HG03097 (cell line): ENCODE results near the gene LAMA4.
"Not testable (repeated sequence)": the region's sequence is repeated elsewhere in the genome, so short reads cannot be mapped to it uniquely, and the experiment has no call there.

Source experiments
- ATAC-seq: cut with Tn5 transposase; IDR thresholded peaks from one replicate; pipeline ENCODE4 v1.9.1; 2021; ENCODE audit not compliant: unreplicated experiment, low FRiP score

Gene LAMA4

DNA sequence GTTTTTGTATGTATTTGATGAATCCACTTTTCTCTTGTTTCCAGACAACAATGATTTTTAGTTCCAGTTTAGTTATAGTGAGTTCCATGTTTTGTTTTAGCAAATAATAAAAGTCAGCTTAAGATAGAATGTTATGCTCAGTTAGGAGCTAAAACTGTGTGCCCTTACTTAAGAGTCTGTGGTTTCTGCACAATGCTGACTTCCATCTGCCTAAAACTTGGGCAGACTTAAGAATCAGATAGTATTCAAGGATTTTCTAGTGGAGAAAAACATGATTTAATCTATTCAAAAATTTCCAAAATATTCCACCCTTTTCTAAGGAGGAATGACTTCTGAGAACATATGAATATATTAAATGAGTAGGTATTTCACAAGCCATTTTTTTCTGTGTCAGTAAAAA lies 32.8 kb downstream of the LAMA4 start:
- no peak for ATAC-seq

DNA sequence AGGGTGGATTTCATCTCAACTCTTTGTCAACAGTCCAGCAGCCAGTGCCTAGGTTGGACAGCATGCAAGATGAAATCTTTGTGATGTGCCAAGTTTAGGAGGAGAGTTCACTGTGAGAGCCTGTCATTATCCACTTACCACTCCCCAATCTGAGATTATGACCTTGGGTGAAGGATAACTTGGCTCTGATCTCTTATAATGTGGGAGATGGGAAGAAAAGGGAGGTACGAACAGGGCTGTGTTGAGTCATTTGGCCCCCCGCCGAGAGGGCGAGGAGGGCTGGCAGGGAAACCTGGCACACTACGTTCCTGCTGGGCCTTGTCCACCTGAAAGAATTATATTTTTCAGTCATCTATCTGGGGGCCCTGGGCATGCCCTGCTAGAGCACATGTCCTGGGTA lies 35.8 kb downstream of the LAMA4 start:
- no peak for ATAC-seq

DNA sequence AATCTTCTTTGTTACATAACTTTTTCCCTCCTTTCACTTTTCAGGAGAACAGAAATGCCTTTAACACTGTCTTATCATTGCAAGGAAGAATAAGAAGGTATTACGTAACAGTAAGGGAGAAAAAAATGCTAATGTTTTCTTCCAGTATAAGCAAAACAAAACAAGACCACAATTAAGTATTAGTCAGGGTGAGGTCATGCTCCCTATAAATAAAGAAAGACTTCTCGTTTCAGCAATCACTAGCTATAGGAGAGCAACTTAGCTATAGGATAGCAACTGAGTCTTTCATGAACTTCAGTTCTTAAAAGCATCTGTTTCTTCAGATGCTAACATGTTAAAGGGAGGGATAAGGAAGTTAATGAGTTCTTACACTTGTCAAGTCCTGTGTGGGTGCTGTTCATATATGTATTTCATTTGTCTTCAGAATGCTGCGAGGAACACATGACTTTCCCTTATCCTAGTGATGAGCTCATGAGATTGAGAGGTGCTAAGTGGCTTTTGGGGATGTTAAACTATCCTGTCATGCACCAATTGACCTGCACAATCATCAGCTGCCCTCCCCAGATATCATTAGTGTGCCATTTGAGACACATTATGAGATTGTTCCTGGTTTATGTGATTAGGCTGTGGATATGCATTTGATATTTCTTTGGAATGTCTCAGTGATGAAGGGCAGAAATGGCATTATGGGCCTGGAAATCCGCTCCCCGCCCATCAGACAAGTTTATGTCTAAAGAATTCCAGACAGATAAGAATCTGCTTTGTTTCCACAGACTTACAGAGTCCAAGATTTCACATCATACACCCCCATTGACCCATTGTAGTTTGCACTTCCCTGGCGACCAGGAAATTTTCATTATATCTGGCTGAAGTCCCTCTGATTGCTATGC lies 37.5 kb downstream of the LAMA4 start:
- no peak for ATAC-seq

DNA sequence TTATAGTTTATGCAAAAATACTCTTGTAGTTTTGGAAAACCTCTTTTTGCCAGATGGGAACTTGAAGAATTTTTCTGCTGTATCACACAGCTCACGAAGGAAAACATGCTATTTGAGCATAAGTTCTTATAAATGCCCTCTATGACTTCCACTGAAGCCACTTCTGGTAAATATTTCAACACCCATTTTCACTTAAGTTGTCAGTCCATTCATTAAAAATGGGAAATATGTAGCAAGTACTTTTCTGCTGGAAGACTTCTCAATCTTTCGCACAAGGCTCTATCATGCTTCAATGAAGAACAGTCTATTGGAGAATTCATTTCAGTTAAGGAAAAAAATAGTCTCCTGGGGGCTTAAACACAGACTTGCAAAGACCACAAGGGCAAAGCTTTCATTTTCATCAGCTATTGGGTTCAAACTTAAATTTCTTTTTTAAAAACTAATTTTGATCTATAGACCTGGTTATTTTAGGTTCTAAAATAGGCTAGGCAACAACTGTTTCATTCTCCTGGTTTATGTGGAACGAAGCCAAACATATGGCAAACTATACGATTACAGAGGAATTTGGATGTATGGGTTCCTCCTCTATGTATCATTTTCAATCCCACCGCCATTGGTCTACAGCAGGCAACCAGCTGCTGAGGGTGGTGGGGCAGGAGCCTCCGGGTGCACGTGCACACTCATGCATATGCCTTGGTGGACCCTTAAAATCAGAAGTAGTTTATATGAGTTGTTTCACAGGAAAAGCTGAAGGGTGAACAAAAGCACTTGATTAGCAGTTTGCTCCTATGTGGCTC lies 38.7 kb downstream of the LAMA4 start:
- ATAC-seq, result no peak

DNA sequence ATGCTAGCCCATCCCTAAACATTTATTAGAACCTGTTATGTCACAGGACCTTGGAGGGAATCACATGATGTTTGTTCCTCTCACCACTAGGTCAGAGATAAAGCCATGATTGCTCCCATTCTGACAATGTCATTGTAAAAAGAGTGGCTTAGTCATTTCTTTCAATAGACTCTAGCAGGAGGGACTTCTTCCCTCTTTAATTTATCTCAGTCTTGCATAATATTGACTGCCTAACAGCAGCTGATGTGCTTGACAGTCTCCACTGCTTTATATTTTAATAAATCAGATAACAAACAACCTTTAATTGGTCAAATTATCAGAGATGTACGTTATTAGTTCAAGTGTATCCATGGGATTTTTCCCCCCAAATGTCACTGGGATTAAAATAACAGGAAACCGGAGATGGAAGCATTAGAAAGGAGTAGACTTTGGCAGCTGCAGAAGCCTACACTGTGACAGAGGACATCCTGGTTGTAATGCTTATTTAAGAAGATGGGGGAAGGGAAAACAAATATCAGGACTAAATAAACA lies 39.6 kb downstream of the LAMA4 start:
- ATAC-seq, result no peak

DNA sequence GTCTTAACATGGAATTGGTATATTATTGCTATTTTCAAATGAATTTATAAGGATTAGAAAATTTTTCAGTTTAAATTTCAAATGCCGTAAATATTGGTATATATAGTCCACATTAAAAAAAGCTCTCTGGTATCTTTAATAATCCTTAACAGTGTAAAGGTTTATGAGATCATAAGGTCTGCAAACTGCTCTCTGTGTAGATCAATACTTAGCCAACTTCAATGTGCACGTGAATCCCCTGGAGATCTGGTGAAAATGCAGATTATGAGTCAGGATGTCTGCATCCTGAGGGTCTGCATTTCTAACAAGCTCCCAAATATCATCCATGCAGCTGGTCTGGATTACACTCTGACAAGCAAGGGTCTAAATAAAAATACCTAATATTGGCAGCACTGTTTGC lies 43.5 kb downstream of the LAMA4 start:
- no peak for ATAC-seq

DNA sequence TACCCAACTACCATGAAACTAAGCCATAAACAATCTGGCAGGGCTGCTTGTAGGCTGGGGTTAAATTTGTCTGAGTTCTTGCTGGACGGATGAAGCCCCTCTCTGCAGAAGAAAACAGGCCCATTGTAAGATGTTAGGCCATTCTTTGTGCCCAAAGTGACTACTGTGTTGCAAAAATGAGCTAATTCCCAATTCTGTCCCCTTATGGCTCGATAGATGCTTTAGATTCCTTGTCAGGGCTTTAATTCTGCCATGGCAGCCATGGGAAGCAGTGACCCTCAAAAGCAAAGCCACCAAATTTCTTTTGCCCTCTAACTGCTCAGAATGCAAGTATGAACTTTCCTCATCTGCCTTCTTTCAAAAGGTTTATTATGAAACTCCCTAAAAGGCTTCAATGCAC lies 45.2 kb downstream of the LAMA4 start:
- no peak for ATAC-seq

DNA sequence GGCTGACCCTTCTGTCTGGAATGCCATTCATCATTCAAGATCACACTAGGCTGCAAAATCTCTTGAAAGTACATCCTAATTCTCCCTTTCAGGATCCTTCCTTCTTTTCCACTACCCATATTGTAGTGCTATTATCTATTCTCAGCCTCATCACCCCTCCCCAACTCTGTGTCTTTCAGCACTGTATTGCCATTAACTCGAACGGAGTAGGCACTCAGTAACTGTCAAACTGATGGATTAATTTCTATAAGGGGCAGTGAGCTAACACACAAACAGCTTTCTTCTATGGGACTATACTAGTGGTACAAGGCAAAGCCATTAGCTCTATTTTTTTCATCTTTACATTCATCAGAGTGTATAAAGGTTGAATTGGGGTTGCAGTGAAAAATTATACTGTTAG lies 46.6 kb downstream of the LAMA4 start:
- no peak for ATAC-seq

DNA sequence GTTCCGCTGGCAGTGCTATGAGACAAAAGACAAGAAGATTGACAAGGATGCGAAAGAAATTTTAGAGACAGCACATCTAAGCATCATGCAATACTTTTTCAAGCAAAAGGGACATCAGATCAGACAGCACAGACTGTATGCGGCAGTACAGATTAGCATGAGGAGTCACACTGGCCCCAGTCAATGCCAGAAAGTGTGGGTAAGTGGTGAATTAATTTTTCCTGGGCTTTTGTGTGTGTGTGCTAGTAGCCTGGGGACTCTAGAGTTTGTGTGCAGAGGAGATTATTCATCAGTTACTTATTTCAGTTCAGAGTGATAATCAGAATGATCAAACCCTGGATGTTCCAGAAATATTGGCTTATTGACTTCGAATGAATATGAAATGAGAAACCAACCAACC lies 47.2 kb downstream of the LAMA4 start:
- no peak for ATAC-seq

DNA sequence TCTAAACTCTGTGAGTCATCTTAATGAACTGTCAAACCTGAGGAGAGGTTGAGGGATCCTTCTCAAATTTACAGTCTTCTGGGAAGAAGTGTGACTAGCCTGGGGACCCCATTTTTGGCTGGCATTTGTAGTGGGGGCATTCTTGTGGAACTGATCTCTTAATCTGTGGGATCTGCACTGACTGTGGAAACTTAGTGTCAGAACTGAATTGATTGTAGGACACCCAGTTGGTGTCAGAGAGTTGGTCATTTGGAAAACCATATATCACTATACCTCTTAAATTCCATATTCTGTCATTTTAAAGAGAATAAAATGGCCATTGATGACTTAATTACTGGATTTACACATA lies 48.3 kb downstream of the LAMA4 start:
- ATAC-seq, result no peak

DNA sequence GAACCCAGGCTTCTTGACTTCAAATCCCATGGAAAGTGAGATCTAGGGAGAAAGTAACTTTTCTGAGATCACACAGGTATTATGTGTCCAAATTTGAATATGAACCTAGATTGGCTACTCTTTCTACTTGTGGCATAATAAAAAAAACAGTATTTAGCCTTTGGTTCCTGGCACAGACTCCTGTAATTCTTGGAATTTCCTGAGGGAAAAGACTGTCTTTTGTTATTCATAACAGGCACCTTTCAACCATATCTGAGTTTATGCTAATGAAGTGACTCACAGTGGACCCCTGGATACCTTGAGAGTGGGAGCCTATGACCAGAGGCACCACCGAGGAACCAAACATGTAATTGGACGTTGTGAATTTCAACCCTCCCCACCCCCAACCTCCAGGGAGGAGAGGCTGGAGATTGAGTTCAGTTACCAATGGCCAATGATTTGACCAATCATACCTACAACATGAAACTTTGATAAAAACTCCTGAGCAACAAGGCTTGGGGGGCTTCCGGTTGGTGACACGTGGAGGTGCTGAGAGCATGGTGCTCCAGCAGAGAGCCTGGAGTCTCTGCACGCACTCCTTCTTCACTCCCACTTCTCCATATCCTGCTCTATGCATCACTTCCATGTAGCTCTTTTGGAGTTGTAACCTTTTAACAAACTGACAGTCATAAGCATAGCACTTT lies 48.8 kb downstream of the LAMA4 start:
- no peak for ATAC-seq

DNA sequence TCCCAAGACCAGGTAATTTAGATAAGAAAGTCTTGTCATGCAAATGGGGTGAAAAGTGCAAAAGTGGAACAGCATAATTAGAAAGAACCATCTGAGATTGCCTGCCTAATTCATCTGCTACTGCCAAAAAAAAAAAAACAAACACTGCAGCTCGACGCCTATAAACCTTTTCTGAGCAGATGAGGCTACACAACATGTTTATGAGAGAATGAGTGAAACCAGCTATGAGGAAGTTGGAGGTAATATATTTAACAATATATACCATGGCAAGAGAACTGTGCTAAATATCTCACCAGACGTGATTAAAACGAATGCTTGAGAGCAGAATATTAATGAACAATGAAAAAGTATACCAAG lies 50.0 kb downstream of the LAMA4 start:
- no peak for ATAC-seq

DNA sequence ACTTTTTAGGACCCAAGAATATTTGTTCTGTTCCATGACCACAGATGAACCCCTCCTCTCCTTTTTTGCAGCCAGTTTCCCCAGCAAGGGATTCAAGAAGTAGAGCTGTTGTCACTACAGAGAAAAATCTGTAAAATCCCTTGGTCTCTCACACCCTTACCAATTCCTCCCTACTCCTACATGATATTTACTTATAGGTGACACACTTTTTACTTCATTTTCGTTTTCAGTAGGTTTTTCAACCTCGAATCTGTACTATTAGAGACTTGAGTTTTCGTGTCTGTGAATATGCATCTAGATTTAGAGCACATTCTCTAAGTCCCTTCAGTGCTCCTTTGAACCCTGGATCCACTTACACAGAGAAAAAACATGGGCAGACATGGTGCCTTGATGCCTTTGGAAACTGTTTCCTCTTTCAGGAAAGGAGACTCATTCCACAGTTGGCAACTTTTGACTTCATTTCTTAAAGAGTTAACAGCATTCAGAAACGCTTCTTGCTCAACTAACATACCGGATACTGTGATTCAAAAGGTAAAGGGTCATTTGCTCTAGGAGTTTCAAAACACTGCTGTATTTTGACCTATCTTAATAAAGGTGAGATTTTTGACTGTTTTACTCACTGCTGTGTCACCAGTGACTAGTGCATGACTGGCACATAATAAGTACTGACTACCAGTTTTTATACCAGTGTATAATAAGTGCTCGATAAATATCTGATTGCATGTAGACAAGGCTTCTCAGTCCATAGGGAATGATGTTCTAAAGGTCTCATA lies 50.6 kb downstream of the LAMA4 start:
- ATAC-seq, result no peak

DNA sequence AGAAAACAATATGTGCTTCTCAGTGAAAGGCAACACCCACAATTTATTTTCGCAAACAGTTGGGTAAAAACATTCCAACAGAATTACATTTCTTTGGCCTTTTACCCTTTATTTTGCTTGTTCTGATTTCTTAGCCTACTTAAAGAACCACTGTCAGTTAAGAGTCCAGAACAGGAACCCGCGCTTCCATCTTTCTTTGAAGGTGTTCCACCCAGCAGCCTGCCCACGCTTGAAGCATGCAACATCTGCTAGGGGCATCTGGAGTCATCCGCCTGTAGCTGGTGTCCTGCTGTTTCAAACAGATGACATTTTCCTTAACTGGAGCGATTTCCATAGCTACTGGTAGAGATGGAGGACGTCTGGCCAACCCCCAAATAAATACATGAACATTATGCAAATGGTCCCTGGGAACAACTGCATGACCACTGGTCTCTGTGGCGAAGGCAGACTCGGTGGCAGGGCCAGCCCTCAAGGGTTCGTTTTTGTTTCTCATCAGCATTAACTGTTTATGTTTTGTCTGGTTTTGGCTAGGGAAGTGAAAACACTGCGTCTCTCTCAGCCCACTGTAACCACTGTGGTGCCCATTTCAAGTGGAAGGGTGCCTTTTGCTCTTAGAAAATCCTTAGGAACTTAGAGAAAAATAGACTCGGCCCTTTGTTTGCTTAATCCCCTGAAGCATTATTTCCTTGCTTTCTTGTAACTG lies 51.6 kb downstream of the LAMA4 start:
- ATAC-seq, result peak; percentile 86

DNA sequence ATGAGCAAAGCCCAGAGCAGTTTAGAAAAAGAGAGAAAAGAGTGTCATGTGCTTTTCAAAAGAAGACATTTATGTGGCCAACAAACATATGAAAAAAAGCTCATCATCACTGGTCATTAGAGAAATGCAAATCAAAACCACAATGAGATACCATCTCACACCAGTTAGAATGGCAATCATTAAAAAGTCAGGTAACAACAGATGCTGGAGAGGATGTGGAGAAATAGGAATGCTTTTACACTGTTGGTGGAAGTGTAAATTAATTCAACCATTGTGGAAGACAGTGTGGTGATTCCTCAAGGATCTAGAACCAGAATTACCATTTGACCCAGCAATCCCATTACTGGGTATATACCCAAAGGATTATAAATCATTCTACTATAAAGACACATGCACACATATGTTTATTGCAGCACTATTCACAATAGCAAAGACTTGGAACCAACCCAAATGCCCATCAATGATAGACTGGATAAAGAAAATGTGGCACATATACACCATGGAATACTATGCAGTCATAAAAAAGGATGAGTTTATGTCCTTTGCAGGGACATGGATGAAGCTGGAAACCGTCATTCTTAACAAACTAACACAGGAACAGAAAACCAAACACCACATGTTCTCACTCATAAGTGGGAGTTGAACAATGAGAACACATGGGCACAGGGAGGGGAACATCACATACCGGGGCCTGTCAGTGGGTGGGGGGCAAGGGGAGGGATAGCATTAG lies 54.0 kb downstream of the LAMA4 start:
- ATAC-seq, result not testable (repeated sequence)

DNA sequence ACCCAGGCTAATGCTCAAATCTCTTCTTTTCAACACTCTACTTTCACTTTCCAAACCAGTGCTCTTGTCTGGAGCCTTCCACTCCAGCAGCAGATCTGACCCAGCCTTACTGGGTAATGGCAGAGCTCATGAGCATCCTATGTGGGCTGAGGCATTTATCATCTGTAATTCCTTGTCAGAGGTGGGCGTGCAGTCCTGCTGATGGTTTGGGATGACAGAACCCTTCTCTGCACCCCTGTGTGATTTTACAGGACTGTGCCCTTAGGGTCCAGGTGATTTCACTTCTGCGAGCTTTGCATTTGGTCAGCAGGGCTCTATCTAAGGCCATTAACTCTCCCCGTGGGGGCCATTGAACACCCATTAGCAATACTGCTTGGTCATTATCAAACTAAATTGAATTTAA lies 55.4 kb downstream of the LAMA4 start:
- ATAC-seq, result no peak

DNA sequence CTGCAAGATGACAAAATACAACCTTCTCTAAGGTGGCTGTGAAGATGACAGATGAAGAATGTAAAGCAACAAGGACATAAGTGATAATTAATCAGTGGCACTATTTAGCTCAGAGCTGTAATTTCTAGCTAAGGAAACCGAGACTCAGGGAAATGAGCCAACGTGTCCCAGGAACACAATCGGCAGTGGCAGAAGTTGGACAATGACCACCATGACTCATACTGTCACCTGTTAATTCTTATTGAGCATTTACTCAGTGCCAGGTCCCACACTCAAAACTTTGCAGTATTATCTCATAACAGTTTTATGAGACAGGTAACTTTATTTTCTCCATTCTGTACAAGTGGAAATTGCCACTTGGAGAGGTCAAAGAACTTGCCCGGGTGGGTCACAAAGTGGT lies 55.8 kb downstream of the LAMA4 start:
- no peak for ATAC-seq

DNA sequence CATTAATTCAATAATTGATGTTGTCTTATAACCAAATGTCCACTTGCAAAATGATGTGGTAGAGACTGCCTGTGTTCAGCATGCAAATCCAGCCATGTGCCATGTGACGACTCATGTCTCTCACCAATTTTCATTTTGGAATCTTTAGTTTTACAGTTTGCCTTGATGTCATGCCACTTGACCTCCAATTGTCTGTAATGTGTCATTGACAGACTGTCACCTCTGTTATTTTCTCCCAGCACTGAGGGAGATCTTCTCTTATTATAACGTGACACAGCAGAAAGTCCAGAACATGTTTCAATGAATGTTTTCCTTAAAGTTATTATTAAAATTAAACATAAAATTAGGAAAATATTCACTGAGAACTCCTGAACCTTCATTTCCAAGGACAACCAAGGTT lies 56.7 kb downstream of the LAMA4 start:
- no peak for ATAC-seq

DNA sequence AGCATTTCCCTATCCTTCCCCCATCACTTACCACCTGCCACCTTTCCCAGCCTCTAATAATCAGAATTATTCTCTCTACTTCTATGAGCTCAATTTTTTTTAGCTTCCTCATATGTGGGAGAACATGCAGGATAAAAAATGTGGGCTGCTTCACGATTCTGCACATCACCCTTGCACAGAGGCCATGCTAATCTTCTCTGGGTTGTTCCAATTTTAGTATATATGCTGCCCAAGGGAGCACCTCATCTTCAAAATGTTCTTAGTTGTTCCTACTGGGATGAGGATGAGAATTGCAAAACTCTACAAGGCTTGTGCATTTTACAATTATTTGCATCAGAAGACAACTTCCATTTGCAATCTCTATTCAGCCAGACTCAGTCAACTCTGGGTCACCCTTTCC lies 58.1 kb downstream of the LAMA4 start:
- ATAC-seq, result no peak
